ENCODE results near the gene ITCH. TPM values are rescaled to one million over a fixed set of nuclear protein-coding genes. Genes with fewer than 3 reads are reported as not detected.
"Not testable (repeated sequence)": the region's sequence is repeated elsewhere in the genome, so short reads cannot be mapped to it uniquely, and the experiment has no call there.

The ITCH gene
- total RNA-seq, 3 donors from 2014 or later = 56.6 to 72.3 (median 60.6) TPM

GRCh38 chr20:34439168-34439567, 76.1 kb downstream of the ITCH start:
- Histone ChIP-seq H3K27ac (no peak overlapping the region), H3K27me3 (no peaks in the 10 kb centered on the region), H3K36me3 (no peaks in the 10 kb centered on the region), H3K9me3 (no peaks in the 10 kb centered on the region), H3K4me1 (no peaks in the 10 kb centered on the region), H3K4me3 (no peak overlapping the region)
- DNase-seq (ENCODE audit: low spot score in 2 of 2) = no peak
- intact Hi-C loops (cut with DNase I; ENCODE audit: low total_unique reads) = no loop called here
- TF ChIP-seq CTCF (IDR thresholded peaks at IDR 0.05) (no peak), POLR2AphosphoS5 (IDR thresholded peaks at IDR 0.05) (no peak), POLR2A (IDR thresholded peaks at IDR 0.05) (no peak)

GRCh38 chr20:34441423-34441822, 78.3 kb downstream of the ITCH start:
- H3K36me3 ChIP-seq = not testable (repeated sequence)

GRCh38 chr20:34443546-34443945, 80.5 kb downstream of the ITCH start:
- TF ChIP-seq POLR2AphosphoS5 (IDR thresholded peaks at IDR 0.05) (no peak), POLR2A (IDR thresholded peaks at IDR 0.05) (no peak), CTCF (IDR thresholded peaks at IDR 0.05) (no peak)
- Histone ChIP-seq H3K9me3 (no peaks in the 10 kb centered on the region), H3K27me3 (no peaks in the 10 kb centered on the region), H3K4me1 (no peaks in the 10 kb centered on the region), H3K36me3 (no peaks in the 10 kb centered on the region), H3K4me3 (no peak overlapping the region), H3K27ac (no peak overlapping the region)
- DNase-seq (ENCODE audit: low spot score in 2 of 2) = no peak
- intact Hi-C loops (cut with DNase I; ENCODE audit: low total_unique reads) = no loop called here

More at GRCh38 chr20:34441423-34441822, 78.3 kb downstream of the ITCH start:
- H3K4me1 ChIP-seq; H3K27ac ChIP-seq; H3K9me3 ChIP-seq; H3K27me3 ChIP-seq; intact Hi-C loops (cut with DNase I; ENCODE audit: low total_unique reads); H3K4me3 ChIP-seq; DNase-seq (ENCODE audit: low spot score in 2 of 2): not testable (repeated sequence)

- no peaks in the 10 kb centered on the region for H3K27me3 ChIP-seq
- no peak overlapping the region for H3K27ac ChIP-seq
- no peaks in the 10 kb centered on the region for H3K4me1 ChIP-seq
- no peaks in the 10 kb centered on the region for H3K36me3 ChIP-seq
- TF ChIP-seq POLR2A (IDR thresholded peaks at IDR 0.05) (no peak), CTCF (IDR thresholded peaks at IDR 0.05) (no peak), POLR2AphosphoS5 (IDR thresholded peaks at IDR 0.05) (no peak)
- no peak for DNase-seq (ENCODE audit: low spot score in 2 of 2)
- H3K4me3 ChIP-seq = no peak overlapping the region
- intact Hi-C loops (cut with DNase I; ENCODE audit: low total_unique reads) = no loop called here
- H3K9me3 ChIP-seq = no peaks in the 10 kb centered on the region
Measured at GRCh38 chr20:34445177-34446065, 82.3 kb downstream of the ITCH start.

GRCh38 chr20:34448517-34448916, 85.4 kb downstream of the ITCH start:
- Histone ChIP-seq H3K4me1 (no peaks in the 10 kb centered on the region), H3K4me3 (no peak overlapping the region), H3K27me3 (no peaks in the 10 kb centered on the region), H3K9me3 (no peaks in the 10 kb centered on the region), H3K36me3 (no peaks in the 10 kb centered on the region), H3K27ac (no peak overlapping the region)
- intact Hi-C loops (cut with DNase I; ENCODE audit: low total_unique reads) = no loop called here
- DNase-seq (ENCODE audit: low spot score in 2 of 2) = no peak
- TF ChIP-seq CTCF (IDR thresholded peaks at IDR 0.05) (no peak), POLR2AphosphoS5 (IDR thresholded peaks at IDR 0.05) (no peak), POLR2A (IDR thresholded peaks at IDR 0.05) (no peak)
